Ascending aorta (tissue), 2 donors: ENCODE measurements around the gene CTRL. TPM values are rescaled to one million over a fixed set of nuclear protein-coding genes. Genes with fewer than 3 reads are reported as not detected.

Source experiments
- DNase-seq, 2 donors: peaks; one replicate each; pipeline ENCODE4 v3.0.0-alpha.2; 2019; ENCODE audit warnings: low spot score in 2 of 2
- H3K27ac ChIP-seq, 2 donors: fragments of 200-600 bp; sonication (generic); one replicate each; pipeline ENCODE4 v1.5.1; 2016 to 2017; ENCODE audit warnings: mild to moderate bottlenecking in 1 of 2
- H3K27me3 ChIP-seq: fragments of 200-600 bp; sonication (generic); one replicate; pipeline ENCODE4 v1.5.1; 2017
- H3K36me3 ChIP-seq, 2 donors: fragments of 200-600 bp; sonication (generic); one replicate each; pipeline ENCODE4 v1.5.1; 2016
- H3K4me1 ChIP-seq, 2 donors: fragments of 200-600 bp; sonication (generic); one replicate each; pipeline ENCODE4 v1.5.1; 2016 to 2017; ENCODE audit warnings: mild to moderate bottlenecking in 1 of 2
- H3K4me3 ChIP-seq, 2 donors: fragments of 200-600 bp; sonication (generic); one replicate each; pipeline ENCODE4 v1.5.1; 2016 to 2017; ENCODE audit warnings: mild to moderate bottlenecking in 1 of 2
- H3K9me3 ChIP-seq, 2 donors: fragments of 200-600 bp; sonication (generic); one replicate each; pipeline ENCODE4 v1.5.1; 2016
- intact Hi-C: fragments of 100-400 bp; cut with DNase I; formaldehyde crosslinking; loops from one replicate; pipeline ENCODE4 v1.15.1; 2023
- total RNA-seq: library from RNA; depleted of rRNA; stranded (reverse); fragments of >200 nt; gene quantifications from one replicate; pipeline ENCODE4 v1.1.0, GENCODE V29; 2016
- TF ChIP-seq, protein P1 (sequence below), 3 experiments: fragments of 200-600 bp in 2 of 3; fragments of 450-650 bp in 1 of 3; sonication (generic) in 2 of 3; IDR thresholded peaks; one replicate each; pipeline ENCODE4 v1.5.1; 2016 to 2019; ENCODE audit warnings: antibody characterized with exemption in 3 of 3, mild to moderate bottlenecking in 1 of 3, moderate library complexity in 1 of 3

Gene CTRL
- total RNA-seq, 1 donor from 2014 or later: 0.43 TPM

DNA sequence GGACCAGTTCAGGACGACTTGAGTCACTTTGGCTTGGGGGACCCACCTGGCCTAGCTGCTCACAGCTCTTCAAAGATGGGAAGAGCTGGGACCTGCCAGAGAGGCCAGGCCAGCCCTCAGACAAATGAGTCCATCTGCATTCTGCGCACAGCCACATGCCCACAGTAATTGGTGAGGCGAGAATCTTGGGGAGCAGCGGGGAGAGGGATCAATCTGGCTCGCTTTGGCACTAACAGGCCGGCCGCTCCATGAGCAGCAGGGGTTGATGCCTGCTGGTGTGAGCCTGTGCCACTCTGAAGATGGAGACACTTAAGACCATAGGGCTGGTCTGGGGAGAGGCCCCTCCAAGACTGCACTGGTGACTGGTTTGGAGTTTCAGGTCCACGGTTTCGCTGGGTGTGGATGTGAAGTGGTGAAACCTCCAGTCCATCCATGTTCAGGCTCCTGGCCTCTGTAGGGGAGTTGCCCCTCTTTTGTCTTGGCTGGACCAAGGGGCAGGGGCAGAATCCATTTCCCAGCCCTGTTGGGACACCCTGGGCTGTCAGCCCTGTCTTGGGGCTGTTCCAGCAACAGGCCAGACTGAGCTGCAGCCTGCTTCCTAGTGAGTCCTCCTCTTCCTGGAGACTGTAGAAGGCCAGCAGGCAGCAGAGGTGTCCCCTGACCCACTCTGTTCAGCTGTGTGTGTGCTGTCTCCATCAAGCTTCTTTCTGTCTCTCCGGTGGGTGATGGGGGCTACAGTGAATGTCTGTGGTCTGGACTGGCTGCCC, 7.3 kb downstream of the CTRL start:
- Histone ChIP-seq H3K27me3 (no peaks in the 10 kb centered on the region), H3K4me1 (peaks cover 10% of the 10 kb centered on the region in 2 donors), H3K27ac (no peak overlapping the region), H3K36me3 (peaks cover 17 to 20% of the 10 kb centered on the region in 2 donors), H3K4me3 (no peak overlapping the region), H3K9me3 (no peaks in the 10 kb centered on the region)
- intact Hi-C loops: no loop called here
- no peak for DNase-seq
- TF ChIP-seq, protein P1, sequence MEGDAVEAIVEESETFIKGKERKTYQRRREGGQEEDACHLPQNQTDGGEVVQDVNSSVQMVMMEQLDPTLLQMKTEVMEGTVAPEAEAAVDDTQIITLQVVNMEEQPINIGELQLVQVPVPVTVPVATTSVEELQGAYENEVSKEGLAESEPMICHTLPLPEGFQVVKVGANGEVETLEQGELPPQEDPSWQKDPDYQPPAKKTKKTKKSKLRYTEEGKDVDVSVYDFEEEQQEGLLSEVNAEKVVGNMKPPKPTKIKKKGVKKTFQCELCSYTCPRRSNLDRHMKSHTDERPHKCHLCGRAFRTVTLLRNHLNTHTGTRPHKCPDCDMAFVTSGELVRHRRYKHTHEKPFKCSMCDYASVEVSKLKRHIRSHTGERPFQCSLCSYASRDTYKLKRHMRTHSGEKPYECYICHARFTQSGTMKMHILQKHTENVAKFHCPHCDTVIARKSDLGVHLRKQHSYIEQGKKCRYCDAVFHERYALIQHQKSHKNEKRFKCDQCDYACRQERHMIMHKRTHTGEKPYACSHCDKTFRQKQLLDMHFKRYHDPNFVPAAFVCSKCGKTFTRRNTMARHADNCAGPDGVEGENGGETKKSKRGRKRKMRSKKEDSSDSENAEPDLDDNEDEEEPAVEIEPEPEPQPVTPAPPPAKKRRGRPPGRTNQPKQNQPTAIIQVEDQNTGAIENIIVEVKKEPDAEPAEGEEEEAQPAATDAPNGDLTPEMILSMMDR (IDR thresholded peaks at IDR 0.05): no peak

DNA sequence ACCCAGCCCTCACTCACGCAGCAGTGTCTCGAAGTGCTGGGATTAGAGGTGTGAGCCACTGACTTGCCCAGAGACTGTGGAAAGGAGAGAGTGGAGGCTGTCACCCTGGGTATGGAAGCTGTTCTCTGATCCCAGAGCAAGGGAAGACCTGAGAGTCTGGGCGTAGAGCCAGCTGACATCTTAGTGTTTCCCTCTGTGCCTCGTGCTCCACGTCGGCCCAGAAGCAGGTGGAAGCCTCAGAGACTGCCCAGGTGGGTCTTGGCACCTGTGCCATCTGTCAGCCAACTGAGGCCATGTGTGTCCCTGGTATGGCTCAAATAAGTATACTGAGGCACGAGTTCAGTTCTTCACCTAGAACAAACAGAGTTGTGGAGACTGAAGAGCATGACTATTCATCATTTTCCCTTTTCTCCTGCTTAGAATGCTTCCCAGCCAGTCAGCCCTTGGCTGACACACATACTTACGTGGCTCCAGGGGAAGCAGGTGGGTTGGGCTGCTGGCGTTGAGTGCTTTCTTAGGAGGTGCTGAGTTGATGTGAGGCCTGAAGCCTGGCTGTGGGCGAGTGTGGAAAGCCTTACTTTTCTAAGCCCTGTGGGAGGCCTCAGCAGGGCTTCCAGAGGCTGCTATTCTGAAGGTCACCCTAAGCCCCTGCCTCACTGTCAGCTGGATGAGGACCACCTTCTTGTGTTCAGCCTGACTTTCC, 8.1 kb downstream of the CTRL start:
- Histone ChIP-seq H3K9me3 (no peaks in the 10 kb centered on the region), H3K27me3 (no peaks in the 10 kb centered on the region), H3K27ac (no peak overlapping the region), H3K4me1 (peaks cover 10% of the 10 kb centered on the region in 2 donors), H3K36me3 (peaks cover 10 to 15% of the 10 kb centered on the region in 2 donors), H3K4me3 (no peak overlapping the region)
- intact Hi-C loops: no loop called here
- TF ChIP-seq, protein P1 (IDR thresholded peaks at IDR 0.05): no peak
- DNase-seq: no peak

DNA sequence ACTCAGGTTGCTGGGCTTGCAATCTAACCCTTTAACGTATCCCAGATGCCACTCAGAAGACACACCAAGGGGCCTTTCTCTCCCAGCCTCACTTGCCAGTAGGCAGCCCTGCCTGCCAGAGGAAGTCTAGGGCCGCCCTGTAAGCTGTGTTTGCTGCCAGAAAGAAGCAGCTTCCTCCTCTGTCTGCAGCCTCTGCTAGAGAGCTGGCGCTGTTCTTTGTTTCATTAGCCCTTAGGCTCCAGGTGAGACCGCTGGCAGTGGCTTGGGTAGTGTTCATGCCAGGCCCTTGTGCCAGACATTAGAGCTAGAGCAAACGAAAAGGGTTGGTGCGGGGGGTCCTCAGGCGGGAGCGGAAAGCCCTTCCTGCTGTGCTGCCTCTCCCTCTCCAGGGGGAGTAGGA, 8.9 kb downstream of the CTRL start:
- intact Hi-C loops: no loop called here
- DNase-seq: no peak
- Histone ChIP-seq H3K9me3 (no peaks in the 10 kb centered on the region), H3K27me3 (no peaks in the 10 kb centered on the region), H3K27ac (no peak overlapping the region), H3K4me3 (no peak overlapping the region), H3K36me3 (peaks cover 7 to 10% of the 10 kb centered on the region in 2 donors), H3K4me1 (peaks cover 14 to 16% of the 10 kb centered on the region in 2 donors)
- TF ChIP-seq, protein P1 (IDR thresholded peaks at IDR 0.05): no peak

DNA sequence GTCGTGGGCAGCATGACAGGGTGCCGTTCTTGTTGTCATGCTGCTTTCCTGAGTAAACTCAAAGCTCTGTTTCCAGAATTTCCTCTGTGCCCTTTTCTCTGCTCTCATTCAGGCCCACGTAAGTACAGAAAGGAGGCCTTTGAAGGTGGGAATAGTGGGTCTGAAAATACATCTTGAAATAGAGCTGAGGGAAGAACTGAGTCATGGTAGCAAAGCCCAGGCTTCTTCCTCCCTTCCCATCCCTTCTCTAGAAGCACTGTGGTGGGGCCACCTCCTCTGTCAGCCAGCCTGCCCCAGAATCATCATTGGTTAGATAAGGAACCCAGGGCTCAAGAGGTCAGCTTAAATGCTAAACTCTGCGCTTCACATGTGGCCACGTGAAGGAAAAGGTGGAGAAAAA, 9.4 kb downstream of the CTRL start:
- intact Hi-C loops: no loop called here
- H3K4me1 ChIP-seq: peaks cover 20 to 22% of the 10 kb centered on the region in 2 donors

DNA sequence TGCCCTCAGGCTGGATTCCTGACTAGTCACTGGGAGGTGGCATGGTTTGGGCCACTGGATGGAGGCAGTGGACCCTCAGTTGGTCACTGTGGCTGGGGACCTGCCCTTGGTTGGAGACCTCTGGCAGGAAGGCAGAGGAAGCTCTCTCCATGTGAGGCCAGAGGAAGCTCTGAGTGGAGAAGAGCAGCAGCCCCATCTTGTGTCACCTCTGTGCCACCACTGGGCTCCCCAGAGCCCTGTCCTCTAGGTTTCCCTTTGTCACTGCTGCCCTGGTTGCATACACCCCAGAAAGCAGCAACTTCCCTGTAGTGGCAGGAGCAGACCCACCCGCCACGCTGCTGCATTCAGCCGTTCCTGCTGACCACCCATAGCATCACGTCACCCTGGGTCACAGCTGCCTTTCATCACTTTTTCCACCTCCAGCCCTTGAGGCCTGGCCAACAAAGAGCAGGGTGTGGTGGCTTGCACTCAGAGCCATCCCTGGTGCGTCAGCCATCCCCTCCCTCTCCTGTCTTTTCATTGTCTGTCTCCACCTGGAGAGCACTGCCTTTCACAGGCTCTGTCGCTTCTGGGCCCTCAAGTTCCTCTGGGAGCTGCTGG, 11.9 kb downstream of the CTRL start:
- Histone ChIP-seq H3K36me3 (peaks cover 0 to 5% of the 10 kb centered on the region in 2 donors), H3K4me1 (peaks cover 16 to 23% of the 10 kb centered on the region in 2 donors), H3K9me3 (no peaks in the 10 kb centered on the region), H3K27me3 (no peaks in the 10 kb centered on the region), H3K27ac (peak overlapping the region; percentile 29 to 39), H3K4me3 (no peak overlapping the region)
- no peak for DNase-seq
- TF ChIP-seq, protein P1 (IDR thresholded peaks at IDR 0.05): no peak
- intact Hi-C loops: no loop called here

More for the DNA sequence above, 9.4 kb downstream of the CTRL start:
- Histone ChIP-seq H3K9me3 (no peaks in the 10 kb centered on the region), H3K4me3 (no peak overlapping the region), H3K27ac (no peak overlapping the region), H3K27me3 (no peaks in the 10 kb centered on the region), H3K36me3 (peaks cover 2 to 5% of the 10 kb centered on the region in 2 donors)
- no peak for DNase-seq
- TF ChIP-seq, protein P1 (IDR thresholded peaks at IDR 0.05): no peak
